NB4 (cell line): ENCODE results near the gene GPR107.

Source experiments
- DNase-seq: peaks from one replicate; pipeline ENCODE4 v3.0.0; 2010; ENCODE audit warnings: low read depth
- H3K4me3 ChIP-seq: one replicate; pipeline ENCODE4 v1.5.1; 2011; ENCODE audit warnings: mild to moderate bottlenecking, low read depth, low read length, moderate library complexity
- CTCF ChIP-seq: IDR thresholded peaks from one replicate; pipeline ENCODE4 v1.5.1; 2012; ENCODE audit warnings: low read depth, low read length
- MAX ChIP-seq: IDR thresholded peaks from 2 replicates; pipeline ENCODE4 v1.6.1; 2011; ENCODE audit warnings: low read depth, low read length
- MYC ChIP-seq: IDR thresholded peaks from 2 replicates; pipeline ENCODE4 v1.6.1; 2011; ENCODE audit warnings: low read depth, low read length
- POLR2A ChIP-seq: IDR thresholded peaks from 2 replicates; pipeline ENCODE4 v1.6.1; 2011; ENCODE audit warnings: mild to moderate bottlenecking; ENCODE audit not compliant: insufficient read length; ENCODE audit errors: extremely low read depth

GPR107 gene

GRCh38 chr9:130118841-130119518 is 65.3 kb downstream of the GPR107 start:
- DNase-seq: no peak
- TF ChIP-seq CTCF: no peak
- no peak for TF ChIP-seq POLR2A
- TF ChIP-seq MAX: no peak
- no peak for TF ChIP-seq MYC
- H3K4me3 ChIP-seq: no peak overlapping the region

- no peak for DNase-seq
- TF ChIP-seq POLR2A (no peak), MAX (no peak), MYC (no peak), CTCF (no peak)
- no peak overlapping the region for H3K4me3 ChIP-seq
These were observed 66.0 kb downstream of the GPR107 start for GRCh38 chr9:130119519-130120298.

GRCh38 chr9:130120299-130120587 is 66.5 kb downstream of the GPR107 start:
- no peak overlapping the region for H3K4me3 ChIP-seq
- DNase-seq: no peak
- TF ChIP-seq MAX: no peak
- TF ChIP-seq POLR2A: no peak
- TF ChIP-seq CTCF: no peak
- TF ChIP-seq MYC: no peak

GRCh38 chr9:130120832-130121231 is 67.1 kb downstream of the GPR107 start:
- DNase-seq: no peak
- no peak for TF ChIP-seq MAX
- no peak for TF ChIP-seq POLR2A
- TF ChIP-seq MYC: no peak
- no peak for TF ChIP-seq CTCF
- no peak overlapping the region for H3K4me3 ChIP-seq

- no peak overlapping the region for H3K4me3 ChIP-seq
- DNase-seq: no peak
- TF ChIP-seq POLR2A: no peak
- no peak for TF ChIP-seq MYC
- TF ChIP-seq MAX: no peak
- TF ChIP-seq CTCF: no peak
These were observed 68.8 kb downstream of the GPR107 start for GRCh38 chr9:130122456-130122855.
